WTC11 (cell line): ENCODE data around the gene SLC7A6. TPM values are rescaled to one million over a fixed set of nuclear protein-coding genes. Genes with fewer than 3 reads are reported as not detected.
A peak's percentile ranks its signal among the peaks of the same experiment; 100 is the strongest.

Experiments used
- ATAC-seq: fragments of 200-7000 bp; cut with Tn5 transposase; 2 replicates; pipeline ENCODE4 v1.10.0; 2021; ENCODE audit warnings: mild to moderate bottlenecking, moderate library complexity
- CTCF ChIA-PET: fragments of 300-600 bp; sonication (Branson Sonifier 250); formaldehyde crosslinking; loops from one replicate; lab custom pipeline; 2021; ENCODE audit warnings: antibody characterized with exemption; lab: Charles Lee
- POLR2A ChIA-PET: fragments of 350-600 bp; sonication (Branson Sonifier 250); formaldehyde crosslinking; loops from one replicate; lab custom pipeline; 2021; ENCODE audit warnings: antibody characterized with exemption; lab: Charles Lee
- DNase-seq: peaks from one replicate; pipeline ENCODE4 v3.0.0; 2021; ENCODE audit warnings: low spot score
- H3K27ac Mint-ChIP-seq: 2 replicates; pipeline ENCODE4 v1.8.0; 2021; ENCODE audit warnings: mixed read lengths
- H3K27me3 Mint-ChIP-seq: 2 replicates; pipeline ENCODE4 v1.8.0; 2021; ENCODE audit warnings: low read depth, mild to moderate bottlenecking, moderate library complexity, mixed read lengths
- H3K36me3 Mint-ChIP-seq: 2 replicates; pipeline ENCODE4 v1.8.0; 2021; ENCODE audit warnings: mixed read lengths
- H3K4me1 Mint-ChIP-seq: 2 replicates; pipeline ENCODE4 v1.8.0; 2022; ENCODE audit warnings: mixed read lengths
- H3K4me3 Mint-ChIP-seq: 2 replicates; pipeline ENCODE4 v1.8.0; 2021; ENCODE audit warnings: mild to moderate bottlenecking, moderate library complexity, mixed read lengths
- H3K9me3 Mint-ChIP-seq: 2 replicates; pipeline ENCODE4 v1.8.0; 2021; ENCODE audit warnings: mixed read lengths
- ARID4B ChIP-seq: sonication (generic); formaldehyde crosslinking; IDR thresholded peaks from 2 replicates; pipeline ENCODE4 v1.8.0; 2023; ENCODE audit warnings: missing genetic modification reagents, mild to moderate bottlenecking, borderline replicate concordance
- E2F4 ChIP-seq: sonication (generic); formaldehyde crosslinking; IDR thresholded peaks from 2 replicates; pipeline ENCODE4 v1.8.1; 2022; ENCODE audit warnings: low read depth, mild to moderate bottlenecking, moderate library complexity, missing genetic modification reagents, borderline replicate concordance
- ESRRA ChIP-seq: sonication (generic); formaldehyde crosslinking; IDR thresholded peaks from 2 replicates; pipeline ENCODE4 v1.8.1; 2022; ENCODE audit warnings: mild to moderate bottlenecking, missing genetic modification reagents, borderline replicate concordance
- HMGA2 ChIP-seq: fragments of 250-450 bp; sonication (Bioruptor Pico); IDR thresholded peaks from 2 replicates; pipeline ENCODE4 v1.4.0; 2021; ENCODE audit warnings: mild to moderate bottlenecking, moderate library complexity
- IRF1 ChIP-seq: sonication (generic); formaldehyde crosslinking; IDR thresholded peaks from 2 replicates; pipeline ENCODE4 v1.8.0; 2023; ENCODE audit warnings: missing genetic modification reagents
- NFATC4 ChIP-seq: fragments of 250-450 bp; sonication (Bioruptor Pico); IDR thresholded peaks from 2 replicates; pipeline ENCODE4 v1.9.0; 2021; ENCODE audit warnings: mild to moderate bottlenecking
- NFE2L1 ChIP-seq: sonication (generic); formaldehyde crosslinking; IDR thresholded peaks from 2 replicates; pipeline ENCODE4 v1.8.1; 2023; ENCODE audit warnings: missing genetic modification reagents
- NR2C2 ChIP-seq: sonication (generic); formaldehyde crosslinking; IDR thresholded peaks from 2 replicates; pipeline ENCODE4 v1.8.0; 2022; ENCODE audit warnings: mild to moderate bottlenecking, missing genetic modification reagents
- PREB ChIP-seq: sonication (generic); formaldehyde crosslinking; IDR thresholded peaks from 2 replicates; pipeline ENCODE4 v1.8.1; 2022; ENCODE audit warnings: mild to moderate bottlenecking, missing genetic modification reagents, moderate library complexity, borderline replicate concordance
- PRRX2 ChIP-seq: fragments of 250-450 bp; sonication (Bioruptor Pico); IDR thresholded peaks from 2 replicates; pipeline ENCODE4 v1.8.0; 2021; ENCODE audit warnings: mild to moderate bottlenecking
- SMAD4 ChIP-seq: sonication (generic); formaldehyde crosslinking; IDR thresholded peaks from 2 replicates; pipeline ENCODE4 v1.8.0; 2022; ENCODE audit warnings: mild to moderate bottlenecking, missing genetic modification reagents
- ZBTB21 ChIP-seq: sonication (generic); formaldehyde crosslinking; IDR thresholded peaks from 2 replicates; pipeline ENCODE4 v1.8.1; 2023; ENCODE audit warnings: mild to moderate bottlenecking, missing genetic modification reagents, borderline replicate concordance
- ZNF138 ChIP-seq: sonication (generic); formaldehyde crosslinking; conservative IDR thresholded peaks from 2 replicates; pipeline ENCODE4 v1.8.1; 2022; ENCODE audit warnings: mild to moderate bottlenecking, moderate library complexity, missing genetic modification reagents
- total RNA-seq: library from RNA; stranded (reverse); gene quantifications from 3 replicates; pipeline ENCODE4 v1.2.3, GENCODE V29; 2021
- TF ChIP-seq, protein P1 (sequence below): fragments of 250-450 bp; sonication (Bioruptor Pico); IDR thresholded peaks from 2 replicates; pipeline ENCODE4 v1.9.0; 2021; ENCODE audit warnings: mild to moderate bottlenecking
- TF ChIP-seq, protein P2 (sequence below): sonication (generic); formaldehyde crosslinking; IDR thresholded peaks from 2 replicates; pipeline ENCODE4 v1.8.0; 2023; ENCODE audit warnings: mild to moderate bottlenecking, missing genetic modification reagents
- TF ChIP-seq, protein P3 (sequence below): fragments of 250-450 bp; sonication (Bioruptor Pico); IDR thresholded peaks from 2 replicates; pipeline ENCODE4 v1.9.0; 2021; ENCODE audit warnings: mild to moderate bottlenecking

SLC7A6 gene
- total RNA-seq, 1 experiment from 2014 or later: 27.4 TPM

GRCh38 chr16:68237243-68238028 is 26.9 kb upstream of the SLC7A6 start (continued):
- TF ChIP-seq NR2C2 (CRISPR knock-in tag): no peak
- TF ChIP-seq NFATC4: no peak
- TF ChIP-seq, all 79 proteins: peak for 18

GRCh38 chr16:68238029-68238345 is 26.3 kb upstream of the SLC7A6 start:
- peaks cover 5% of the 10 kb centered on the region; the same call in 1 of the 2 replicates for H3K36me3 Mint-ChIP-seq
- ATAC-seq (no peak), DNase-seq (no peak)
- H3K4me3 Mint-ChIP-seq: peak overlapping the region; percentile 71
- TF ChIP-seq, protein P1, sequence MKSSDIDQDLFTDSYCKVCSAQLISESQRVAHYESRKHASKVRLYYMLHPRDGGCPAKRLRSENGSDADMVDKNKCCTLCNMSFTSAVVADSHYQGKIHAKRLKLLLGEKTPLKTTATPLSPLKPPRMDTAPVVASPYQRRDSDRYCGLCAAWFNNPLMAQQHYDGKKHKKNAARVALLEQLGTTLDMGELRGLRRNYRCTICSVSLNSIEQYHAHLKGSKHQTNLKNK (CRISPR knock-in tag): no peak
- 0 out of 2 replicates have a peak, but pooled peaks have one; percentile 61 for TF ChIP-seq NFE2L1 (CRISPR knock-in tag)
- H3K27ac Mint-ChIP-seq: peak overlapping the region; percentile 97
- POLR2A ChIA-PET: interaction anchor here (0.5 to 4.2 kb wide), 6 partner anchors 10 to 346 kb away, joined by 3 to 39 read pairs (median 4); partner anchors contain the start of genes NFATC3 and SLC7A6
- H3K27me3 Mint-ChIP-seq: peaks cover 19% of the 10 kb centered on the region
- H3K4me1 Mint-ChIP-seq: peaks cover 24% of the 10 kb centered on the region
- no peaks in the 10 kb centered on the region for H3K9me3 Mint-ChIP-seq
- CTCF ChIA-PET: interaction anchor here (0.7 to 5.1 kb wide), 7 partner anchors 24 to 294 kb away, joined by 3 to 46 read pairs (median 9); partner anchors contain the start of genes LCAT, NFATC3 and SLC7A6

- H3K4me1 Mint-ChIP-seq: peaks cover 11% of the 10 kb centered on the region
- DNase-seq: no peak
- no peak overlapping the region for H3K27ac Mint-ChIP-seq
- H3K27me3 Mint-ChIP-seq: peaks cover 51% of the 10 kb centered on the region
- H3K4me3 Mint-ChIP-seq: no peak overlapping the region
- H3K9me3 Mint-ChIP-seq: no peaks in the 10 kb centered on the region
- TF ChIP-seq ESRRA (CRISPR knock-in tag): no peak
- TF ChIP-seq IRF1 (CRISPR knock-in tag): no peak
- TF ChIP-seq PRRX2 (CRISPR knock-in tag): no peak
- no peak for TF ChIP-seq HMGA2
- no peak for TF ChIP-seq E2F4 (CRISPR knock-in tag)
- no peak for TF ChIP-seq ZBTB21 (CRISPR knock-in tag)
- TF ChIP-seq PREB (CRISPR knock-in tag): no peak
- TF ChIP-seq, protein P2, sequence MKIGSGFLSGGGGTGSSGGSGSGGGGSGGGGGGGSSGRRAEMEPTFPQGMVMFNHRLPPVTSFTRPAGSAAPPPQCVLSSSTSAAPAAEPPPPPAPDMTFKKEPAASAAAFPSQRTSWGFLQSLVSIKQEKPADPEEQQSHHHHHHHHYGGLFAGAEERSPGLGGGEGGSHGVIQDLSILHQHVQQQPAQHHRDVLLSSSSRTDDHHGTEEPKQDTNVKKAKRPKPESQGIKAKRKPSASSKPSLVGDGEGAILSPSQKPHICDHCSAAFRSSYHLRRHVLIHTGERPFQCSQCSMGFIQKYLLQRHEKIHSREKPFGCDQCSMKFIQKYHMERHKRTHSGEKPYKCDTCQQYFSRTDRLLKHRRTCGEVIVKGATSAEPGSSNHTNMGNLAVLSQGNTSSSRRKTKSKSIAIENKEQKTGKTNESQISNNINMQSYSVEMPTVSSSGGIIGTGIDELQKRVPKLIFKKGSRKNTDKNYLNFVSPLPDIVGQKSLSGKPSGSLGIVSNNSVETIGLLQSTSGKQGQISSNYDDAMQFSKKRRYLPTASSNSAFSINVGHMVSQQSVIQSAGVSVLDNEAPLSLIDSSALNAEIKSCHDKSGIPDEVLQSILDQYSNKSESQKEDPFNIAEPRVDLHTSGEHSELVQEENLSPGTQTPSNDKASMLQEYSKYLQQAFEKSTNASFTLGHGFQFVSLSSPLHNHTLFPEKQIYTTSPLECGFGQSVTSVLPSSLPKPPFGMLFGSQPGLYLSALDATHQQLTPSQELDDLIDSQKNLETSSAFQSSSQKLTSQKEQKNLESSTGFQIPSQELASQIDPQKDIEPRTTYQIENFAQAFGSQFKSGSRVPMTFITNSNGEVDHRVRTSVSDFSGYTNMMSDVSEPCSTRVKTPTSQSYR (CRISPR knock-in tag): no peak
- no peak for TF ChIP-seq SMAD4 (CRISPR knock-in tag)
- no peak for TF ChIP-seq ZNF138
- TF ChIP-seq, protein P3, sequence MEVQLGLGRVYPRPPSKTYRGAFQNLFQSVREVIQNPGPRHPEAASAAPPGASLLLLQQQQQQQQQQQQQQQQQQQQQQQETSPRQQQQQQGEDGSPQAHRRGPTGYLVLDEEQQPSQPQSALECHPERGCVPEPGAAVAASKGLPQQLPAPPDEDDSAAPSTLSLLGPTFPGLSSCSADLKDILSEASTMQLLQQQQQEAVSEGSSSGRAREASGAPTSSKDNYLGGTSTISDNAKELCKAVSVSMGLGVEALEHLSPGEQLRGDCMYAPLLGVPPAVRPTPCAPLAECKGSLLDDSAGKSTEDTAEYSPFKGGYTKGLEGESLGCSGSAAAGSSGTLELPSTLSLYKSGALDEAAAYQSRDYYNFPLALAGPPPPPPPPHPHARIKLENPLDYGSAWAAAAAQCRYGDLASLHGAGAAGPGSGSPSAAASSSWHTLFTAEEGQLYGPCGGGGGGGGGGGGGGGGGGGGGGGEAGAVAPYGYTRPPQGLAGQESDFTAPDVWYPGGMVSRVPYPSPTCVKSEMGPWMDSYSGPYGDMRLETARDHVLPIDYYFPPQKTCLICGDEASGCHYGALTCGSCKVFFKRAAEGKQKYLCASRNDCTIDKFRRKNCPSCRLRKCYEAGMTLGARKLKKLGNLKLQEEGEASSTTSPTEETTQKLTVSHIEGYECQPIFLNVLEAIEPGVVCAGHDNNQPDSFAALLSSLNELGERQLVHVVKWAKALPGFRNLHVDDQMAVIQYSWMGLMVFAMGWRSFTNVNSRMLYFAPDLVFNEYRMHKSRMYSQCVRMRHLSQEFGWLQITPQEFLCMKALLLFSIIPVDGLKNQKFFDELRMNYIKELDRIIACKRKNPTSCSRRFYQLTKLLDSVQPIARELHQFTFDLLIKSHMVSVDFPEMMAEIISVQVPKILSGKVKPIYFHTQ (CRISPR knock-in tag): no peak
- no peak for TF ChIP-seq ARID4B (CRISPR knock-in tag)
- TF ChIP-seq, all 79 proteins: peak for 0
- ATAC-seq: no peak
- POLR2A ChIA-PET: no interaction called here
- CTCF ChIA-PET: interaction anchor here (0.7 to 3.4 kb wide), 4 partner anchors 20 to 401 kb away, joined by 3 to 13 read pairs (median 4); partner anchors contain the start of gene SLC7A6
- no peaks in the 10 kb centered on the region for H3K36me3 Mint-ChIP-seq
Observed at GRCh38 chr16:68242085-68242484, 22.2 kb upstream of the SLC7A6 start.
